KOPT-K1 (cell line): Measurements from ENCODE around the gene ZDHHC1.

Experiments used
- H3K27ac ChIP-seq: fragments of 200-600 bp; sonication (generic); 2 replicates; pipeline ENCODE4 v1.5.1; 2016; ENCODE audit warnings: antibody characterized with exemption, mild to moderate bottlenecking, low read depth, low read length; ENCODE audit not compliant: poor library complexity, severe bottlenecking
- H3K36me3 ChIP-seq: fragments of 200-600 bp; sonication (generic); 2 replicates; pipeline ENCODE4 v1.5.1; 2017; ENCODE audit warnings: antibody characterized with exemption, mild to moderate bottlenecking, low read length, moderate library complexity; ENCODE audit not compliant: insufficient read depth
- H3K9me3 ChIP-seq: fragments of 200-600 bp; sonication (generic); 2 replicates; pipeline ENCODE4 v1.5.1; 2017; ENCODE audit warnings: antibody characterized with exemption, low read length, mild to moderate bottlenecking; ENCODE audit not compliant: insufficient read depth, poor library complexity, severe bottlenecking

The ZDHHC1 gene

GRCh38 chr16:67442581-67443255 lies 26.4 kb upstream of the ZDHHC1 start:
- Histone ChIP-seq H3K36me3 (peaks cover 26% of the 10 kb centered on the region; the same call in 1 of the 2 replicates), H3K9me3 (no peaks in the 10 kb centered on the region), H3K27ac (no peak overlapping the region)

- Histone ChIP-seq H3K27ac (no peak overlapping the region), H3K36me3 (peaks cover 33% of the 10 kb centered on the region; the same call in 1 of the 2 replicates), H3K9me3 (no peaks in the 10 kb centered on the region)
These were observed 25.6 kb upstream of the ZDHHC1 start for GRCh38 chr16:67441907-67442306.

- Histone ChIP-seq H3K36me3 (peaks cover 33% of the 10 kb centered on the region; the same call in 1 of the 2 replicates), H3K9me3 (no peaks in the 10 kb centered on the region), H3K27ac (no peak overlapping the region)
These were observed 25.0 kb upstream of the ZDHHC1 start for GRCh38 chr16:67441271-67441753.

- peaks cover 29% of the 10 kb centered on the region; the same call in 1 of the 2 replicates for H3K36me3 ChIP-seq
- H3K27ac ChIP-seq, result no peak overlapping the region
- no peaks in the 10 kb centered on the region for H3K9me3 ChIP-seq
These were observed 22.6 kb upstream of the ZDHHC1 start for GRCh38 chr16:67438824-67439393.

GRCh38 chr16:67438098-67438791 lies 22.0 kb upstream of the ZDHHC1 start:
- Histone ChIP-seq H3K27ac (no peak overlapping the region), H3K36me3 (peaks cover 29% of the 10 kb centered on the region; the same call in 1 of the 2 replicates), H3K9me3 (no peaks in the 10 kb centered on the region)

GRCh38 chr16:67437513-67437912 lies 21.2 kb upstream of the ZDHHC1 start:
- no peak overlapping the region for H3K27ac ChIP-seq
- peaks cover 24% of the 10 kb centered on the region; the same call in 1 of the 2 replicates for H3K36me3 ChIP-seq

GRCh38 chr16:67436640-67437193 lies 20.4 kb upstream of the ZDHHC1 start:
- Histone ChIP-seq H3K9me3 (no peaks in the 10 kb centered on the region), H3K36me3 (peaks cover 23% of the 10 kb centered on the region; the same call in 1 of the 2 replicates), H3K27ac (no peak overlapping the region)

More at GRCh38 chr16:67437513-67437912, 21.2 kb upstream of the ZDHHC1 start:
- H3K9me3 ChIP-seq, result no peaks in the 10 kb centered on the region

GRCh38 chr16:67435758-67436164 lies 19.5 kb upstream of the ZDHHC1 start:
- no peaks in the 10 kb centered on the region for H3K9me3 ChIP-seq
- H3K27ac ChIP-seq, result no peak overlapping the region
- peaks cover 23% of the 10 kb centered on the region; the same call in 1 of the 2 replicates for H3K36me3 ChIP-seq

- peaks cover 12% of the 10 kb centered on the region; the same call in 1 of the 2 replicates for H3K36me3 ChIP-seq
- no peaks in the 10 kb centered on the region for H3K9me3 ChIP-seq
- H3K27ac ChIP-seq, result no peak overlapping the region
These were observed 16.9 kb upstream of the ZDHHC1 start for GRCh38 chr16:67433131-67433719.

- Histone ChIP-seq H3K9me3 (no peaks in the 10 kb centered on the region), H3K36me3 (peaks cover 5% of the 10 kb centered on the region; the same call in 1 of the 2 replicates), H3K27ac (no peak overlapping the region)
These were observed 16.2 kb upstream of the ZDHHC1 start for GRCh38 chr16:67432506-67432890.

GRCh38 chr16:67431775-67432505 lies 15.7 kb upstream of the ZDHHC1 start:
- Histone ChIP-seq H3K27ac (no peak overlapping the region), H3K36me3 (peaks cover under 1% of the 10 kb centered on the region; the same call in 1 of the 2 replicates), H3K9me3 (no peaks in the 10 kb centered on the region)

GRCh38 chr16:67430977-67431774 lies 14.9 kb upstream of the ZDHHC1 start, which contains the start of gene HSD11B2:
Gene HSD11B2, plus strand, starts transcription at chr16:67431121. Its CDS starts 128 bp downstream, at chr16:67431249.
- Histone ChIP-seq H3K9me3 (no peaks in the 10 kb centered on the region), H3K27ac (no peak within 1 kb of the TSS), H3K36me3 (no peaks in the 10 kb centered on the region)

GRCh38 chr16:67430504-67430976 lies 14.3 kb upstream of the ZDHHC1 start:
- Histone ChIP-seq H3K36me3 (no peaks in the 10 kb centered on the region), H3K9me3 (no peaks in the 10 kb centered on the region), H3K27ac (no peak overlapping the region)
